AG09309 (cell line): ENCODE measurements around the gene FSTL1.

Source experiments
- DNase-seq: peaks from one replicate; pipeline ENCODE4 v3.0.0-alpha.2; 2010; ENCODE audit warnings: low read depth
- H3K4me3 ChIP-seq: 2 replicates; pipeline ENCODE4 v1.5.1; 2011; ENCODE audit warnings: mild to moderate bottlenecking, low read depth, low read length, moderate library complexity; ENCODE audit not compliant: control insufficient read depth
- CTCF ChIP-seq: IDR thresholded peaks from 2 replicates; pipeline ENCODE4 v1.5.1; 2011; ENCODE audit warnings: mild to moderate bottlenecking, low read depth, low read length, inconsistent platforms; ENCODE audit not compliant: insufficient read depth, control insufficient read depth; ENCODE audit errors: missing control alignments

Gene FSTL1

GRCh38 chr3:120468635-120469295 lies 18.0 kb upstream of the FSTL1 start:
- no peak for TF ChIP-seq CTCF
- DNase-seq: no peak
- no peak overlapping the region for H3K4me3 ChIP-seq

DNA sequence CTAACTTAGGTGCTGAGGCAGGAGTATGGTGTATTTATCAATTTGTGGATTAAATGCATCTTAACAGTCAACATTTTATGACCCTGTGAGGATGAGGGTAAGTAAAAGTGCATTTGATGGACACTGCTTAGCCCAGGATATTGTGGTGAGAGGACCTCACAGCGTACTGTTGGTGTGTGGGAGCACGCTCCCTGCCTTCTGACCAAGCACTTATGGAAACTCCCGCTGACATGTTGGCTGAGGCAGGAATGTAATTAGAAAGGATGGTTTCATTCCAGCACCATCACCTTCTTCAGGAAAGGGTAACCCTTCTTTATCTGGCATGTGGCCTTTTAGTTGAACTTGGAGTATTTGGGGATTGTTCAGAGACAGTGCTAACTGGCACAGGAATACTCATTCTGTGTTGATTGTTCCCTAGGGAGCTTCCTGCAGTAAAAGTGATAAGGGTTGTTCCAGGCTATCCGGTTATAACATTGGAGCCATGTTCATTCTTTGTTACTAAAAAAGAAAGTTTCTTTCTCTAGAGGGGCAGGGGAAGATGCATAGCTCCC lies 11.7 kb upstream of the FSTL1 start:
- DNase-seq: no peak
- TF ChIP-seq CTCF: no peak
- H3K4me3 ChIP-seq: no peak overlapping the region

DNA sequence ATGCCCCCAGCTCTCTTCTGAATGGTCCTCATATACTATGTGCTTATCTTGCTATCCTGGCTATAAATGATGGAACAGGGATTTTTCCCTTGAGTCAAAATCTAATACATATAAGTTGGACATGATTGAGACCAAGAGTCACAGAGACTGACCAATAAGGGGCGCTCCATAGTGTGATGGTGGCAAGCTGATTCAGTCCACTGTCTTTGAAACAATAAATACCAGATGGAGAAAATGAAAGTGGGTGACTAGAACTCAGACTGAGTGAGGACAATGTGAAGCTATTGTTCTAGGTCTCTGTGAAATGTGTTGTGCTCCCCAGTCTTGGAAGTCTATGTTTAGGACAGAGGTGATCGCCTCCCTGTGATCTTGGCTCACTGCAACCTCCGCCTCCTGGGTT lies 10.6 kb upstream of the FSTL1 start:
- TF ChIP-seq CTCF: no peak

GRCh38 chr3:120460862-120461261 lies 10.1 kb upstream of the FSTL1 start:
- no peak for DNase-seq
- TF ChIP-seq CTCF: no peak

More for the DNA sequence above, 10.6 kb upstream of the FSTL1 start:
- DNase-seq: no peak
- H3K4me3 ChIP-seq: no peak overlapping the region

GRCh38 chr3:120460181-120460790 lies 9.5 kb upstream of the FSTL1 start:
- no peak for DNase-seq
- no peak for TF ChIP-seq CTCF
- H3K4me3 ChIP-seq: no peak overlapping the region

More at GRCh38 chr3:120460862-120461261, 10.1 kb upstream of the FSTL1 start:
- H3K4me3 ChIP-seq: no peak overlapping the region

GRCh38 chr3:120459196-120459595 lies 8.4 kb upstream of the FSTL1 start:
- no peak for TF ChIP-seq CTCF
- DNase-seq: no peak
- H3K4me3 ChIP-seq: no peak overlapping the region
